ENCODE data around the gene NRDC. TPM values are rescaled to one million over a fixed set of nuclear protein-coding genes. Genes with fewer than 3 reads are reported as not detected.
A peak's percentile ranks its signal among the peaks of the same experiment; 100 is the strongest.

Gene NRDC
- total and polyA plus RNA-seq, 2 of the 8 experiments (the other 6 are each of a cell fraction or from before 2014, with no cell fraction given): 70.2 to 182 TPM

GRCh38 chr1:51768971-51769588 lies 109.4 kb downstream of the NRDC start (continued):
- TF ChIP-seq CHD7 (IDR thresholded peaks at IDR 0.05; ENCODE audit: insufficient replicate concordance, low read length) (no peak), BACH1 (IDR thresholded peaks at IDR 0.05; ENCODE audit: low read length) (no peak), JUND (IDR thresholded peaks at IDR 0.05; ENCODE audit: low read length) (no peak), SRF (IDR thresholded peaks at IDR 0.05; ENCODE audit: low read depth, low read length) (no peak), CBX5 (IDR thresholded peaks at IDR 0.05; ENCODE audit: low read depth, low read length) (no peak), KDM4A (IDR thresholded peaks at IDR 0.05; ENCODE audit: low read depth, low read length, severe bottlenecking) (no peak), RAD21 (IDR thresholded peaks at IDR 0.05 in 1 of 2, conservative IDR thresholded peaks at IDR 0.05 in 1 of 2; ENCODE audit: low read depth in 2 of 2, low read length in 2 of 2) (peak; percentile 64 to 74)

Data from H1 (cell line).